GM12892 (cell line): ENCODE measurements around the gene LSM8.

Source experiments
- POLR2A ChIP-seq: IDR thresholded peaks from 2 replicates; pipeline ENCODE4 v1.6.1; 2011; ENCODE audit warnings: low read depth, low read length, control low read depth
- POLR2AphosphoS5 ChIP-seq: IDR thresholded peaks from 2 replicates; pipeline ENCODE4 v1.6.1; 2011; ENCODE audit warnings: low read depth, low read length, control low read depth

DNA sequence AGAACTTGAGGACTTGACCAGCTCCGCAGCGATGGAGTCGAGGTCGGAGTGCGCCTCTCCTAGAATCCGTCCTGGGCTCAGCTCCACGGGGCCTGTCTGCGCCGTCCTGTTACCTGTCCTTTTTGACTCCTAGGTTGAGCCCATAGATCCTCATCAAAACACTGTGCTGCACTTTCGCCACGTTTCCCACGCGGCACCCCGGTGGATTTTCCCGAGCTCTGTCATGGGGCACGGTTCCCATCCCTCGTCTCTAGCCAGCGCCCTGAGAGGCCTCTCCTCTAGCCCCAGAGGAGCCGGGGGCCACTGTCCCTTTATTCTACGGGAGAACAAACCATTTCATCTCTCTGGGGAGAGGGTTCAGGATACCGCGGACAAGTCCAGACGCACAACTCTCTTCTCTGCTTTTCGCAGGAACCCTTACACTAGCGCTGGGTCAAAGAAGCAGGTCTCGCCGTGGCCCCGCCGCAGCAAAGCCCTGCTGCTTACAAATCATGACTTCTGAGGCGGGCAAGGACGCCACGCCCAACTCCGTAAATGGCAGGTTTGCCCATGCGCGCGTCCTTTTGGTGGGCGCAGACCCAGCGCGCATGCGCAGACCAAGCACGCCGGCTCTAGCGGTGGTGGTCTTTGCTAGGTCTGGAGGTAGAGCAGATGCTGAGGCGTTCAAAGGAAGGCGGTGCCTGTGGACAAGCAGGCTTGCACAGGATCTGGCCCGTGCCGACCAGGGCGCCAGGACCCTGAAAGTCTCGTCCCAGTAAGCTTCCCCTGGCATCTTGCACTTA, 30.3 kb downstream of the LSM8 start:
- peak; percentile 57; the same call in 1 of the 2 replicates for TF ChIP-seq POLR2A
- TF ChIP-seq POLR2AphosphoS5 = 0 out of 2 replicates have a peak, but pooled peaks have one; percentile 21
